Stimulated activated CD4-positive, alpha-beta T cell treated with anti-CD3 and anti-CD28 coated beads, Interleukin-4, amount 100 ng/mL, for 24 hours (primary cell): ENCODE measurements around the gene PCDH15.
"Not testable (repeated sequence)": the region's sequence is repeated elsewhere in the genome, so short reads cannot be mapped to it uniquely, and the experiment has no call there.

Experiments
- DNase-seq: peaks from one replicate; pipeline ENCODE4 v3.0.0-alpha.2; 2020

PCDH15 gene

DNA sequence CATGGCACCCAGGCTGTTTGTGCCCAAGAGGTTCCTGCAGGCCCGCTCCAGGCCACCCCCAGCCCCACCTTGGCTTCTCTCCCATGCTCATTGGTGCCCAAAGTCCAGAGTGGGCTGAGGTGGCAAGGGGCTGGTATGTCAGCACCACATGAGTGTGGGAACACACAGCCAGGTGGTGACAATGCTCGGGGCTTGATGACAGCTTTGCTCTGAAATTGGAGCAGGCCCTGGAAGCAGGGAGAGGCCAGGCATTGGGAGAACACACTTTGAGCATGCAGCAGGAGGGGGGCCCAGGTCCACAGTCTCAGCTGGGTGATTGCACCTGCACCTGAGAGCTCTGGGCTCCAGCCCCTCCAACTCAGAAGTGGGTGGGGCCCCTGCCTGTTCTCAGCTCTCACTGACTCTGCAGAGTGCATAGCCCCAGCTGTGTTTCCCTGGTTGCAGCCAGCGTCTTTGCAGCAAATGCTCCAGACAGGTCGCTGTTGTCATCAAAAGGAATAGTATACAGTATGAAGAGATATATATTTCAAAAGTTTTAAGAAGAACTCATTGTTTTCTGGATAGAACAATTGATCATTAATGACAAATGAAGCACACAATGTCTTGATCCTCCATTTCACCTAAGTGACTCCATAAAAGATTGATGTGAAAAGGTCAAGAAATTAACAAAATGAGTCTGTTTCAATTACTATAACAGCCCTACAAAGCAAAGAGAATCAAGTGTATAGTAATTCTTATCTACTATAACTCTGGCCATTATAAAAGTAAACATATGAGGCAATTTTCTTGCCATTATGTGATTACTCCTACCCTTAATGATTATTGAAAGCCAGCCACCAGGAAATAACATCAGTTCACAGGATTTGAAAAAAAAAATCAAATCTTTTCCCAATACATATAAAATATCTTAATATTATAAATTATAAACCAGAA, 848.1 kb downstream of the PCDH15 start:
- DNase-seq: no peak

DNA sequence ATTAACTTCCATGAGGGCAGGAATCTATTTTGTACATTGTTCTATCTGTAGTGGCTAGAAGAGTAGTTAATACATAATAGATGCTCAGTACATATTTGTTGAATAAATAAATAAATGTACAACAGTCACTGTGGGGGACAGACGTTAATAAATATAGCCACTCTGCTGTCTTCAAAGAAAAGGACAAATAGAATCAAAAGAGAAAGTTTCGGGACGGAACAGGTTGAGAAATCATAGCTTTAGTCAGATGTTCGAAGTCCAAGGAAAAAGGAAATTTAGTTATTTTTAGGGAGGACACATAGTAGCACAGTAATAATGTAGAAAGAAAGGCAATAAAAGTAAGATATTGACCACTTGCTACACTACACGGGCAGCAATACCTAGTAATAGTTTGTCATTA, 861.4 kb downstream of the PCDH15 start:
- DNase-seq: no peak

DNA sequence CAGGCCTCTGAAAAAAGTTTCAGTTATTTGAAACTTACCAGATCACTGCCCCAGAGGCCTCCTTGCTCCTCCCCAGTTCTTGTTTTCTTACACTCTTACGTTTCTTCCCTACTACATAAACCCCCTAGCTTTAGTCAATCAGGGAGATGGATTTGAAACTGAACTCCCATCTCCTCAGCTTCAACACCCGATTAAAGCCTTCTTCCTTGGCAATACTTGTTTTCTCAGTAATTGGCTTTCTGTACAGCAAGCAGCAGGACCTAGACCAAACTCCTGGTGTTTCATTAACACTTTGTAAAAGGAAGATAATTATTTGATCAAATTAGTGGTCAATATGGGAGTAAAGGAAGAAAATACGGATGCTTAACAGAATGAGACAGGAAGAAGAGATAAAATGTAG, 870.4 kb downstream of the PCDH15 start:
- DNase-seq: no peak

DNA sequence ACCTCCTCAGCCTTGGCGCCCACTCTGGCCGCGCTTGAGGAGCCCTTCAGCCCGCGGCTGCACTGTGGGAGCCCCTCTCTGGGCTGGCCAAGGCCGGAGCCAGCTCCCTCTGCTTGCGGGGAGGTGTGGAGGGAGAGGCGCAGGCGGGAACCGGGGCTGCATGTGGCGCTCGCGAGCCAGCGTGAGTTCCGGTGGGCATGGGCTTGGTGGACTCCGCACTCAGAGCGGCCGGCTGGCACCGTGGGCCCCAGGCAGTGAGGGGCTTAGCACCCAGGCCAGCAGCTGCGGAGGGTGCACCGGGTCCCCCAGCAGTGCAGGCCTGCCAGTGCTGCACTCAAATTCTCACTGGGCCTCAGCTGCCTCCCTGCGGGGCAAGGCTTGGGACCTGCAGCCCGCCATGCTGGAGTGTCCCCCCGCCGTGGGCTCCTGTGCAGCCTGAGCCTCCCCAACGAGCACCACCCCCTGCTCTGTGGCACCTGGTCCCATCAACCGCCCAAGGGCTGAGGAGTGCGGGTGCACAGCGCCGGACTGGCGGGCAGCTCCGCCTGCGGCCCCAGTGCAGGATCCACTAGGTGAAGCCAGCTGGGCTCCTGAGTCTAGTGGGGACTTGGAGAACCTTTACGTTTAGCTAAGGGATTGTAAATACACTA, 876.9 kb downstream of the PCDH15 start:
- not testable (repeated sequence) for DNase-seq

DNA sequence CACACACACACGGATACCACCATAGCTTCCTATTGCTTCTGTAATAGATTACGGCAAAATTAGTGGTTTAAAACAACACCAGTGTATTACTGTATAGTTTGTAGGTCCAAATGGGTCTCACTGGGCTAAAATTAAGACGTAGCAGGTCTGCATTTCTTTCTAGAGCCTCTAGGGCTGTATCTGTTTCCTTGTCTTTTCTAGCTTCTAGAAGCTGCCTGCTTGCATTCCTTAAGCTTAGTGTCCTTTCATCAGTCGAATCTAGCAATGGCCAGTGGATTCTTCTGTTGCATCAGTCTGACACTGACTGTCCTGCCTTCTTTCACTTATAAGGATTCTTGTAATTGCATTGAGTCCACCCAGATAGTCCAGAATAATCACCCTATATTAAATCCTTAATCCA, 882.3 kb downstream of the PCDH15 start:
- DNase-seq: no peak

DNA sequence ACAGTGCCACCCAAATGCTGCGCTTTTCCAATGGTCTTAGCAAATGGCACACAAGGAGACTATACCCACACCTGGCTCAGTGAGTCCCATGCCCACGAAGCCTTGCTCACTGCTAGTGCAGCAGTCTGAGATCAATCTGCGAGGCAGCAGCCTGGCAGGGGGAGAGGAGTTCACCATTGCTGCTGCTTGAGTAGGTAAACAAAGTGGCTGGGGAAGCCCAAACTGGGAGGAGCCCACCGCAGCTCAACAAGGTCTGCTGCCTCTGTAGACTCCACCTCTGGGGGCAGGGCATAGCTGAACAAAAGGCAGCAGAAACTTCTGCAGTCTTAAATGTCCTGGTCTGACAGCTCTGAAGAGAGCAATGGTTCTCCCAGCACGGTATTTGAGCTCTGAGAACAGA, 891.2 kb downstream of the PCDH15 start:
- DNase-seq: no peak

DNA sequence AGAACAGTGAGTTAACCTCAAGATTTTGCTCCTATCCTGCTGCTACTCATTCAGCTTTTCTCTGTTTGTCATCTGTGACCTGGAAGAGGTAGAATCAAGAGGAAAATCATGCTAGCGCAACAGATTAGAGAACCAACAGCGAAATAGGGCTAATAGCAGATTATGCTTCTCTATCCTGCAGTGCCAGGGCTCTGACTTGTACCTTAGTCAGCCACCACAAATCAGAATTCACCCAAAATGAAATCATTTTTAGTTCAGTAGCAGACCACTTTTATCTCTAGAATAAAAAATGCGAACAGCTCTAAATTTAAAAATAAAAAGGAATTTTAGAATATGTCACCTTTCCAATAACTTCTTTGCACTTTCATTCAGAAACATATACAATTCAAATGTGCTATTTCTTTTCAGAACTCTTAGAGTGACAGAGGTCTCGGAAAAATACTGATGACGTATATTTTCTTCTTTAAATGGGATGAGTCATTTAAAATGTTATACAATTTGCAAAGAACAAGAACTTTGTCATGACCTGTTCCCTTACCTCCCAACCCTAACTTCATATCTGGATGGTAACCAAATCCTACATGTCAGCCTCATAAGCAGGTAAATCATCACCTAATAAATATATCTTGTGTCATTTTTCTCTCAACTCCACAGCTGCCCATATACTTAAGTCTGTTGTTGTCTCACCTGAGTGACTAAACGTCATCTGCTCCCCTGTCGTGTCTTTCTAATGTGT, 896.4 kb downstream of the PCDH15 start:
- no peak for DNase-seq

DNA sequence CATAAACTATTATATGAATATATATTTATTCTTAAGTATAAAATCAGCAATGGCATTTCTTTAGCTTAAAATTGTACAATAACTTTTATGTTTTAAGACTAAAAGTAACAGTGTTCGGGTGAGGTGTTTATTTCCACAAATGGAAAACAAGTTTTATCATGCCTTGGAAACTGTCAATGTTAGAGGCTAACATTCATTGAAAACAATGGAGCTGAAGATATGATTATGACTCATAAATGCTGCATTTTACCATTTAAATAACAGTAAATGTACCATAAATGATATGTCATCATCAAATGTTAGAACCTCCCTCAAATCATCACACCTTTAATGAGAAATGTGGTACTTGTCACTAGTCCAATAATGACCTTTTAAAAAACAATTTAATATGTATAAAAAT, 897.3 kb downstream of the PCDH15 start:
- DNase-seq: no peak

DNA sequence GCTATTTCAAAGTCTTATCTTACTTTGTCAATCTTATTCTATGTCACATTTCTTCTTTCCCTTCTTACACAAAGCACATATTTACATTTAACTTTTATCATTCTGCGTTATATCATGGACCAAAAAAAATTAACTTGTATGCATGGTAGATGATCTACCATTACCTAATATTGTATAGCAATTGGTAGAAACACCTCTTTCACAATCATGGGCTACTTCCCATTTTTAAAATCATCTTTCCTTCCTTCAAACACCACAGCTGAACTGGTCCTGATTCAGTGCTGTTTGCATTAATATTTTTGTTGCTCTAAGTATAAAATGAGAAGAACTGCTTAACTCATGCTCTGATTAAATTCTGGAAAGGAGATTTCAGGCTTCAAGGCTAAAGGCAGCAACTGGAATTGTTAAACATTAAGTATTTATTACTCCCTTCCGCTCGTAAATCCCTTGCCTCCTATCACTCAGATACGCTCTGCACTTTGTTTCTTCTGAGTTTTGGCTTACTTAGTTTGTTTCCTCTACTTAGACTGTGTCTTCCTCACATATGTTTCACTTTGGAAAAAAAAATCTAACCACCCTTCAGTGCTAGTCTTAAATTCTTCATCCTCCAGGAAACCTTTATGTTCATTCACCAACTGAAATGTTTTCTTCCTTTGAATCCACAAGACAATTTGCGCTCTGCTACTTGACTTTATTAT, 901.4 kb downstream of the PCDH15 start:
- no peak for DNase-seq

DNA sequence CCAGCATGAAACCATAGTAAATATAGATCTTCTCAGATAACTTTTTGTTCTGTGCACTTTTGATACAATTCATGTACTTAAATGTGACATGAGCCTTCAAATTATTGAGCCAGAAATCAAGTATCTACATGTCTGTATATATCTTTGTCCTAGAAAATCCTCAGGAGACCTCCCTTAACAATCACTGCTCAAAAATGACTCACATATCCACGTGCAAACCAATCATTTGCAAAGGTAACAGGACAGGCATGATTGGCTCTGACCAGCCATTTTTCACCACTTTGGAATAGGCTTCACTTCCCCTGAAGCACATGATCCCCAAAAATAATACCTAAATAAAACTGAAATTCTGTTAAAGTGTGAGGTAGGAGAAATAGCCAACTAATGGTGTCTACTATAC, 902.5 kb downstream of the PCDH15 start:
- DNase-seq: no peak

DNA sequence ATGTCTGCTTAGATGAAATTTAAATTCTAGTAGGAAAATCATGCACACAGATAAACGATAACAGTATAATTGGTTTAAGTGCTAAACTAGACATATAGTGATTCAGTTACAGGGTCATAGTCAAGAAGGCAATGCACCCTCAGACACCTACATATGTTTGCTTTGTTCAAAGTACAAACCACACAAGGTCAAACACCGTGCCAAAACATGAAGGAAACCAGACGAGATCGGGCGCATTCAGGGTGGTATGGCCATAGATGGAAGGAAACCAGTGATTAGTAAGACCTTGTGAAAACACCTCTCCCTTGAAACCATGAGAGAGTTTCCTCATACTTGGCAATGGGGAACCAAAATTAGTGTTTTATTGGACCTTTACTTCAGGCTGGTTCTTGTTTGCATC, 906.9 kb downstream of the PCDH15 start:
- no peak for DNase-seq

DNA sequence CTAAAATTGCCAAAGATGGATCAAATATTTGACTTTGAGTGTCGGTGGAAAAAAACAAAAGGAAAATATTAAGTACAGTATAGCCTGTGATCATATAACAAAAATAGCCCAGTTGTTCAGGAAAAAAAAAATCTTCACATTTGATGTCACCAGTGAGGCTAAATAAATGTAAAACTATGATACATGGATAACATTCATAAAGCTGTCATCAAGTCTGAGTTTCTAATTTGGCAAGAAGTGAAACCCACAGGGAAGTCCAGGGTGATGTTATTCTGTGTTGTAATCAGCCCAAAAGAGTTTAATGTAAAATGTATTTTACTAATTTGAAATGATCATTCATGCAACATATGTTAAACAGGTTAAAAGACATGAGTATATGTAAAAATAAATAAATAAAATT, 908.0 kb downstream of the PCDH15 start:
- DNase-seq: no peak

DNA sequence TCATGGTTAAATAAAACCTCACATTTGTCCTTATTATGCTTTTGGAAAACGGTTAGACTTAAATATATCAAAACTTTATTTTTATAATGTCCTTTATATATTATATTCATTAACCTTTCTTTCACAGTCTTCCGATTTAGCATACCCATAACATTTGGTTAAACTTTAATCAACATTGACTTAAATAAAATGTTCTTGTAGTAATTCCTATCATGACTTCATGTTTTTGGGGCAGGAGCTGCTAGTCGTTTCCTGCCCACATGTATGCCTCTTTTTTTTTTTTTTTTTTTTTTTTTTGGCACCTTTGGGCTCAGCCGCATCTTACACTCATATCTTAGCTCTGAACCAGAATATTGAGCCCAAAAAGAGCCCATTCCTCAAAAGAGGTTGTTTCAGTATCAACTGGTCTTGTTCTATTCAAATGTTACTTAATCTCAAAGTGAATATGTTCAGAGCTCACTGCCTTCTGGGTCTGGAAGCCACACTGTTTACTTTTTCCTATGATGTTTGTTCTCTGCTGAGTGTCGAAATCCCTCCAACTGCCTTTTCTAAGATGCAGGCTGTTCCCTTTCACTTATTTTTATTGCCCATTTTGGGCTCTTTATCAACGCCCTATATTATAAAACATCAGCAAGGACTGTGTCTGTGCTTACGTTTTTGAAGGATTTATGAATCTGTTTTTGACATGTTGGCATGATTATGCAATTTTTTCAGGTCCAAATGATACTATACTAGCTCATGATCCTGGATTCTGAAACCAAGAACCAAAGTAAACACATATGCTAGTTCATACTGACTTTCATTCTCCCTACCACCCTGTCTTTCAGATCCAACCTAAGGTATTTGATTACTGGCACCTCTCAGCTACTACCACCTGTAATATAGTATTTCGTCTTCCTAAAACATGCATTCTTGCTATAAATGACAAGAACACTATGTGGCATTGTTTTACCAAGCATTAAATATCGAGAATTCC, 914.4 kb downstream of the PCDH15 start:
- no peak for DNase-seq

DNA sequence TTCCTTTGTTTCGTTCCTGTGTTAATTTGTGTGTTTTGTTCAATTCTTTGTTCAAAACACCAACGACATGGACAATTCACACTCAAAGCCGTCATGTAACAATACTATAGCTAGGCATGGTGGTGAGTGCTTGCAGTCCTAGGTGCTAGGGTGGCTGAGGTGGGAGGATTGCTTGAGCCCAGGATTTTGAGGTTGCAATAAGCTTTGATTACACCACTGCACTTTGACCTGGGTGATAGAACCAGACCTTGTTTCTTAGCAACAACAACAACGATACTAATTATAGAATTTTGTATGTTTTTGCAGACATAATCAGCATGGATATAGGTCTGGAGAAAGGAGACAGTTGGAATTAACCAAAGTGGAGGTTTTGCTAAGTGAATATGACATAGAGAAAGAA, 936.2 kb downstream of the PCDH15 start:
- DNase-seq: no peak

DNA sequence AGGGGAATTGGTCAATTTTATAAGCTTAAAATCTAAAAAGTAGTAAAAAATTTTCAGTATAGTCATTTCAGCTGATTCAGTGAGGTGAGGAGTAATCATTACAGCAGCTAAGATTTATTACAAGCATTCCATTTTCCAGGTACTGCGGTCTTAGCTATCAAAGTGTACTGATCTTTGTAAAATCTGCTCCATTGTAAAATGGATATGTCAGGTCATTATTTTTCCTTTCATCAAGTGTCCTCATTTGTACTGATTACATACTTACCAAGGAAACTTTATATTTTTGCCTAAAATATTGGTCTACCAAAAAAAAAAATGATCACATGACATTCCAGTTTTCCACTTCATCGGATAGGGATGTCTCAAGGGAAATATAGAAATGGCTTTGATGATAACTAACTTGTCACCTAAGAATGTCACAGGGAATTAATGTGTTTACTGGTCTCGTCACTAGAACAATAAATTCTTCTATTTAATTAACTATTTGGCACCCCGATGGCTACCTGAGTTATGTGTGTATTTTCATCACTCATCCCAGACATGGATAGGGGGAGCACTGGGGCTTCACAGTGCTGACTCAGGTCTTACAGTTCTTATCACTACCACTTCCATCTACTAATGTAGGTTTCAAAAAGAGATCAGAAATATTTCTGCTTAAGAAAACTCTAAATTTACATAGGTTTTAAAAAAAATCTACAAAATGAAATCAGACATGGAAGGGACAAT, 948.4 kb downstream of the PCDH15 start:
- DNase-seq: no peak

DNA sequence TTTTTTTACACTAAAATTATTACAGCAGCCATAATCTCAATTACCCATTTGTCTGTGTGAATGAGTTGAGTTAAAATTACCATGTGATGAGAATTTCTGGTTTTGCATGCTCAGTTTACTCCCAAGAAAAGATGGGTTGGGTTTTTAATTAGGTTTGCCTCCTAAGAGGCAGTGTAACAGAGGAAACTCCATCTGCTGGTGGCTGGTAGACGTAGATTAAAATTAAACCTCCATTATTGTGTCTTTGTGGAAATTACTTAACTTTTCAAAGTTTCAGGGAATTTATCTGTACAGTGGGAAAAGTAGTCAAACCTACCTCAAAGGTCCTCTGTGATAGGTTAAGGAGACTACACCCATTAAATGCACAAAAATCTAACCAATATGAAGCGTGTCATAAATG, 954.2 kb downstream of the PCDH15 start:
- no peak for DNase-seq

DNA sequence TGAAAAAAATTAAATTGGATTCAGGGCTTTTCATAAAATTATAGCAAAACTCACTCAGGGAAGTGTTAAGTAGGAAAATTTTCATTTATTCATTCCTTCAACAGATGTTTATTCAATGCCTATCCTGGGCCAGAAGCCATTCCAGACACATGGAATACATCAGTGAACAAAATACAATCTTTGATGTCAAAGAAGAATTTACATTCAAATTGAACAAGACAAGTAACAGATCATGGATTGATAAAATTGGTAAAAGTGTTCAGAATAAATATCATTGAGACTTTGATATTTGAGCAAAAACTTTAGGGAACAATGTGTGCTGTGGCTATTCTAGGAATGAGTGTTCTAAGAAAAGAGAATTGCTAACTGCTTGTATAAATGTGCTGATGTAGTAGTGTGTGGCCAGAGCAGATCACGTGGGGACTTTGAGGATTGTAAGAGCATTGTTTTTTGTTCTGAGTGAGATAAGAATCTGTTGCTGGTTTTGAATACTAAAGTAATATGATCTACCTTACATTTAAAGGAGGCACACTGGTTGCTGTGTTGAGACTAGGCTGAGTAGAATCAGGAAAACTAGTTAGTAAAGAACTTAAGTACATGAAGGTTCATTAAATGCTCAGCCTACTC, 957.2 kb downstream of the PCDH15 start:
- DNase-seq: no peak

DNA sequence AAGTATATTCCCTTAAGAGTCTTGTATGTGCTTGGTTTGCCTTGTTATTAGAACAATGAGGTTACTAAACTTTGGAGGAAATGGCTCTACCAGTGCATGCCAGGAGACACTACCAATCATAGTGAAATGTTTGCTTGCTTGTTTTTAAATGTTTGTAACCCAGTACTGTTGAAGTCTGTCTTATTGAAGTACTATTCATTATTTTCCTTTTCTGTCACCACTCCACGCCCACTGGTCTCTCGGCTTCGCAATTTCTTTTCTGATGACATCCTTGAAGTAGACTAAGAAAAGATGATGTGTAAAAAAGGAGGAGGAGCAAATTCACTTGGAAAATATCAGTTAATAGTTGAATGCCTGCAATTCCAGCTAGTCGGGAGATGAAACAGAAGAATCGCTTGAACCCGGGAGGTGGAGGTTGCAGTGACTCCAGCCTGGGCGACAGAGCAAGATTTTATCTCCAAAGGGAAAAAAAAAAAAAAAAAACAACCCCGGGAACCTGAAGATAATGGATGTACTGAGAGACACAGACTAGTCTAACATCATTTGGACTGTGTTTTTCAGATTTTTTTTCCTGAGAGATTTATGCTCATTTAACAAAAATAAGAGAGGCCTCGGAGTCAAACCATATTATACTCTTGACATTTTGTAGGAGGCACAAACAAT, 959.4 kb downstream of the PCDH15 start:
- no peak for DNase-seq

DNA sequence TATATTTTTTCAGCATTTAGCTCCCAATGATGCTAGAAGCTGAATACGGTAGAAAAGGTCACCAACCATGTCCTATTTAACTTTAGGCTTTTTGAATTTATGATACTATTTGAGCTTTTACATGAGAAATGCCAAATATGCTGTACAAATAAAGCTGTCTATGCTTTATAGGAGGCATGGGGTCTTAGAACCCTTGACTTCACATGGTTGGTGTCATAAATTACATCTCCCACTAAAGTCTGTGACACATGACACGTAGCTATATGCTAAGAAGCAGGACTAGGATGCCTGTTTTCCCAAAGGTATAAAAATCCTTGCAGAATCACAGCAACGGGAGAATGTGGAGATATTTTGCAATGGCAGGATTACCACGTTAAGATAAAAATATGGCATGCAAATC, 960.4 kb downstream of the PCDH15 start:
- DNase-seq: no peak

DNA sequence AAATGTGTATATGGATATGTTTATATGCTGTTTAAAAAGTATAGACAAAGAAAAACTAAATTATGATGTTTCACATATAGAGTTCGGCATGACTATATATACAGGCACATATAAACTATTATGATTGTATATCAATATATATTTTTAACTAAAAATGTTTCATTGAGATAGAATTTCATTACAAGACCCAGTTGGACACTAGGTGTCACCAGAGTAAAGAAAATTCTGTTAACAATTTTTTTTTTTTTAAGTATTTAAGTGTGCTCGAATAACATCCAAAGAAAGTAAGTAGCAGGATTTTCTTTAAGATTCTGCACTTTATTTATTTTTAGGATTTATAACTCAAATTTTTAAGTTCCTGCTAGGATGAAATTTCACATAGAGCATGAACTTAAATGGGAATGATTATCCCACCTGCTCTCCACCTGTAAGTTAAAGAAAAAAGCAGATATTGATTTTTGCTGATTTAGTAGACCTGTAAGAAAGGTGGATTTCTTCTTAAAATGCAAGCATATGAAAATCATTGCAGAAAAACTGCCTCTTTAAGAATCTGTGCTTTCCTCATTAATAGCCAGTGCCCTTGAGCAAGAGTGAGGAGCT, 961.5 kb downstream of the PCDH15 start:
- DNase-seq: no peak
